MM.1S (cell line): ENCODE data around the gene F5.
A peak's percentile ranks its signal among the peaks of the same experiment; 100 is the strongest.

Experiments
- DNase-seq: peaks from one replicate; pipeline ENCODE4 v3.0.0-alpha.2; 2015
- H2AFZ ChIP-seq: fragments of 300-600 bp; sonication (generic); 2 replicates; pipeline ENCODE4 v1.6.0; 2016; ENCODE audit warnings: antibody characterized with exemption, low read length
- H3F3A ChIP-seq: fragments of 300-600 bp; sonication (generic); 2 replicates; pipeline ENCODE4 v1.6.1; 2016; ENCODE audit warnings: mild to moderate bottlenecking, antibody characterized with exemption, low read length, moderate library complexity, mixed read lengths; ENCODE audit not compliant: insufficient read depth
- H3K27ac ChIP-seq: fragments of 300-600 bp; sonication (generic); 2 replicates; pipeline ENCODE4 v1.5.1; 2016; ENCODE audit warnings: mild to moderate bottlenecking, low read length
- H3K27me3 ChIP-seq: fragments of 300-600 bp; sonication (generic); replicated peaks from 2 replicates; pipeline ENCODE4 v1.6.0; 2016; ENCODE audit warnings: low read length; ENCODE audit not compliant: insufficient read depth
- H3K36me3 ChIP-seq: fragments of 300-600 bp; sonication (generic); replicated peaks from 2 replicates; pipeline ENCODE4 v1.6.1; 2016; ENCODE audit warnings: mild to moderate bottlenecking, low read length, mixed read lengths; ENCODE audit not compliant: insufficient read depth
- H3K4me1 ChIP-seq: fragments of 300-600 bp; sonication (generic); 2 replicates; pipeline ENCODE4 v1.6.1; 2016; ENCODE audit warnings: low read length, mixed read lengths
- H3K4me2 ChIP-seq: fragments of 300-600 bp; sonication (generic); 2 replicates; pipeline ENCODE4 v1.6.0; 2016; ENCODE audit warnings: low read depth, low read length
- H3K4me3 ChIP-seq: fragments of 300-600 bp; sonication (generic); 2 replicates; pipeline ENCODE4 v1.5.1; 2016; ENCODE audit warnings: low read length, mixed read lengths
- H3K79me2 ChIP-seq: fragments of 300-600 bp; sonication (generic); 2 replicates; pipeline ENCODE4 v1.6.1; 2016; ENCODE audit warnings: mixed run types, low read length, mixed read lengths
- H3K9ac ChIP-seq: fragments of 300-600 bp; sonication (generic); 2 replicates; pipeline ENCODE4 v1.6.1; 2016; ENCODE audit warnings: low read length, mixed read lengths
- H3K9me2 ChIP-seq: fragments of 300-600 bp; sonication (generic); replicated peaks from 2 replicates; pipeline ENCODE4 v1.6.1; 2016; ENCODE audit warnings: mild to moderate bottlenecking, low read length, mixed read lengths; ENCODE audit not compliant: insufficient read depth
- H3K9me3 ChIP-seq: fragments of 300-600 bp; sonication (generic); replicated peaks from 2 replicates; pipeline ENCODE4 v1.6.1; 2016; ENCODE audit warnings: mild to moderate bottlenecking, low read length, mixed read lengths; ENCODE audit not compliant: insufficient read depth
- H4K20me1 ChIP-seq: fragments of 300-600 bp; sonication (generic); 2 replicates; pipeline ENCODE4 v1.6.1; 2016; ENCODE audit warnings: mild to moderate bottlenecking, low read length, moderate library complexity, mixed read lengths; ENCODE audit not compliant: insufficient read depth
- EZH2 ChIP-seq: fragments of 300-600 bp; sonication (generic); optimal IDR thresholded peaks from 2 replicates; pipeline ENCODE3; 2017; ENCODE audit warnings: low read depth, mild to moderate bottlenecking, antibody characterized with exemption, low read length, mixed read lengths
- EZH2phosphoT487 ChIP-seq: fragments of 300-600 bp; sonication (generic); IDR thresholded peaks from 2 replicates; pipeline ENCODE4 v1.6.1; 2018; ENCODE audit warnings: antibody characterized with exemption, low read length
- TF ChIP-seq, protein P1 (sequence below): fragments of 300-600 bp; sonication (generic); IDR thresholded peaks from 2 replicates; pipeline ENCODE4 v1.5.1; 2016; ENCODE audit warnings: antibody characterized with exemption, low read length, mixed read lengths

Gene F5

DNA sequence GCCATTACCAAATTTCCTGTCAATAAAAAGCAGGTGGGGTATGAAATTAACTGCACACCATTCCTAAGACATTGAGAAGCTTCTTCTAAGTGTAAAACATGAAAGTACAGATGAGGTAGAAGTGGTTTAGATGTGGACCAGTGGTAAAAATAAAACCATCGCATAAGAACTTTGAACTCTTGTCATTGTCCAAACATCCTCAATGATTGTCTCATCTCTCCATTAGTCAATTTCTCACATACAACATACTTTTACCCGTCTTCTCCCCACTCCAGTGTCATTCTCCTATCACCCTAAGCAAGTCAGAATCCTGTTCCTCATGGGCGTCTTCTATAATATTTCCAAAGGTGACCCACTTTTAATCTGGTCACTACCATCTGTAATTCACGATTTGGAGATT, 76.2 kb downstream of the F5 start:
- H3K9me2 ChIP-seq, result no peaks in the 10 kb centered on the region
- no peaks in the 10 kb centered on the region for H4K20me1 ChIP-seq
- H3F3A ChIP-seq, result no peaks in the 10 kb centered on the region
- H3K36me3 ChIP-seq, result no peaks in the 10 kb centered on the region
- H3K4me1 ChIP-seq, result no peaks in the 10 kb centered on the region
- no peaks in the 10 kb centered on the region for H3K27me3 ChIP-seq
- TF ChIP-seq, protein P1, sequence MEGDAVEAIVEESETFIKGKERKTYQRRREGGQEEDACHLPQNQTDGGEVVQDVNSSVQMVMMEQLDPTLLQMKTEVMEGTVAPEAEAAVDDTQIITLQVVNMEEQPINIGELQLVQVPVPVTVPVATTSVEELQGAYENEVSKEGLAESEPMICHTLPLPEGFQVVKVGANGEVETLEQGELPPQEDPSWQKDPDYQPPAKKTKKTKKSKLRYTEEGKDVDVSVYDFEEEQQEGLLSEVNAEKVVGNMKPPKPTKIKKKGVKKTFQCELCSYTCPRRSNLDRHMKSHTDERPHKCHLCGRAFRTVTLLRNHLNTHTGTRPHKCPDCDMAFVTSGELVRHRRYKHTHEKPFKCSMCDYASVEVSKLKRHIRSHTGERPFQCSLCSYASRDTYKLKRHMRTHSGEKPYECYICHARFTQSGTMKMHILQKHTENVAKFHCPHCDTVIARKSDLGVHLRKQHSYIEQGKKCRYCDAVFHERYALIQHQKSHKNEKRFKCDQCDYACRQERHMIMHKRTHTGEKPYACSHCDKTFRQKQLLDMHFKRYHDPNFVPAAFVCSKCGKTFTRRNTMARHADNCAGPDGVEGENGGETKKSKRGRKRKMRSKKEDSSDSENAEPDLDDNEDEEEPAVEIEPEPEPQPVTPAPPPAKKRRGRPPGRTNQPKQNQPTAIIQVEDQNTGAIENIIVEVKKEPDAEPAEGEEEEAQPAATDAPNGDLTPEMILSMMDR, result no peak
- TF ChIP-seq EZH2, result no peak
- no peak for TF ChIP-seq EZH2phosphoT487
- no peak overlapping the region for H3K4me2 ChIP-seq
- no peaks in the 10 kb centered on the region for H3K9me3 ChIP-seq
- no peak overlapping the region for H3K9ac ChIP-seq
- H2AFZ ChIP-seq, result no peak overlapping the region
- no peak for DNase-seq
- H3K4me3 ChIP-seq, result no peak overlapping the region
- no peak overlapping the region for H3K27ac ChIP-seq
- no peaks in the 10 kb centered on the region for H3K79me2 ChIP-seq

DNA sequence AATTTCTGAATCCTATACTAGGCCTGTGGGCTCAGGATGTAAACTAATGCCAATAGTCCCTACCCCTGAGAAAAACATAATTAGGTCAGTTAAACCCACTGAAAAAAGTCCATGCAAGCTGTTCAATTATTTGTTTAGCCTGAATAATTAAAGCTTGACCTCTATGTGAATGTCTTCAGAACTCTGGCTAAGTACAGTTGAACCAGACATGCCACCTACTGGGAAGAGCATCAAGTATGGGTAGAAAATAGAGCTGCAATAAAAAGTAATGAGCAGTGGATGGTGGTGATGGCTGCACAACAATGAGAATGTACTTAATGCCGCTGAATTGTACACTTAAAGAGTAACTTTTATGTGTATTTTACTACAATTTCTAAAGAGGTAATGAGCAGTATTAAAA, 76.9 kb downstream of the F5 start:
- Histone ChIP-seq H4K20me1 (no peaks in the 10 kb centered on the region), H3K9ac (no peak overlapping the region), H3K4me3 (no peak overlapping the region), H3K9me3 (no peaks in the 10 kb centered on the region), H3K36me3 (no peaks in the 10 kb centered on the region), H3F3A (no peaks in the 10 kb centered on the region), H3K4me2 (no peak overlapping the region), H3K27me3 (no peaks in the 10 kb centered on the region), H3K27ac (no peak overlapping the region), H3K79me2 (no peaks in the 10 kb centered on the region), H3K4me1 (no peaks in the 10 kb centered on the region), H2AFZ (no peak overlapping the region), H3K9me2 (no peaks in the 10 kb centered on the region)
- TF ChIP-seq EZH2phosphoT487 (no peak), EZH2 (no peak)
- TF ChIP-seq, protein P1, result no peak
- DNase-seq, result no peak

DNA sequence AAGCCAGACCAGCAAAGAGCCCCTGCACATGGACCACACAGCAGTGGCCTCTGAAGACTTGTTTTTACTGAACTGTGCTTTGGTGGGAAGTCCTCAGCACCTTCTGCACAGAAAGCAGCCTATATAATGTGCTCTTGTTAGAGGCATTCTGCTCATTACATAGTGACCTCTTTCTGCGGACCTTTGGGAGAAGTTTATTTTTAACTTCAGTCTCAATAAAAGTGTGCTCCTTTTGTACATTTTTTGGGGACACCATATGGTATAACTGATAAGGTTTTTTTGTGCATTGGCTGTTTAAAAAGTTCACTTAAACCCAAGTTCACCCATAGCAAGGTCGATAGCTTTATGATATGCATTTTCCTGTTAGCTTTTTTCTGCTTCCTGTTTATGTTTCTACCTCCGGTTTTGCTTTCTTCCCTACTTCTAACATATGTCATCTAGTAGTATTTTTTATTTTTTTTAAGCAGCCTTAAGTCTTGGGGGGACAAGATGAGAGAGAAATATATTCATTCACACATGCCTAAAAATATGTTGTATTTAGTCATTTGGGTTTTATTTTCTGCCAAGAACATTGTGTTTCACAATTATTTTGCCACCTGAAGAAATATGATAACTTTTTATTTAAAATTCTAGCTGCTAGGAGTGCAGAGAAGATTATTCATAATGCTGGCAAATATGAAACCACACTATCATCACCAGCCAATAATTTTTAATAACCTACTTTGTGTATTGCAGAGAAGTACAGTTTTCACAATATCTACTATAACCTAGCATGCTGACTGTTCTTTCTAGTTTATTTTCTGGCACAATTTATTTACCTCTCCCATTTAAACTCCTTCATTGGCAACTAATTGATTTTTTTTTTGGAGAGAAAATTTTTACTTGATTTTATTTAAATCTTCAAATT, 77.6 kb downstream of the F5 start:
- Histone ChIP-seq H3K4me2 (peak overlapping the region; percentile 13; the same call in 1 of the 2 replicates), H3K4me1 (no peaks in the 10 kb centered on the region), H4K20me1 (no peaks in the 10 kb centered on the region), H3F3A (no peaks in the 10 kb centered on the region), H3K36me3 (no peaks in the 10 kb centered on the region), H3K9ac (no peak overlapping the region), H3K79me2 (no peaks in the 10 kb centered on the region), H3K9me2 (no peaks in the 10 kb centered on the region), H3K27ac (no peak overlapping the region), H2AFZ (peak overlapping the region; percentile 2; the same call in 1 of the 2 replicates), H3K9me3 (no peaks in the 10 kb centered on the region), H3K4me3 (no peak overlapping the region), H3K27me3 (no peaks in the 10 kb centered on the region)
- DNase-seq, result no peak
- TF ChIP-seq, protein P1, result no peak
- TF ChIP-seq EZH2 (no peak), EZH2phosphoT487 (no peak)
